ENCODE measurements around the gene TTBK1.

The TTBK1 gene

GRCh38 chr6:43290905-43291355 lies 47.6 kb downstream of the TTBK1 start:
- Histone ChIP-seq H3K4me1 (peaks cover 20 to 33% (median 32%) of the 10 kb centered on the region in 10 experiments), H3K4me3 (no peak overlapping the region), H3K9ac (no peak overlapping the region), H4K20me1 (no peaks in the 10 kb centered on the region), H3K4me2 (no peak overlapping the region), H3K27me3 (peaks cover 1 to 8% (median 3%) of the 10 kb centered on the region in 11 experiments; a peak in 19 of 22 replicates), H3K36me3 (no peaks in the 10 kb centered on the region), H3K9me3 (replicated peaks in 1 of 11) (no peaks in the 10 kb centered on the region), H3K27ac (no peak overlapping the region)
- no peak for TF ChIP-seq Cebpa-rat (IDR thresholded peaks at IDR 0.05)

GRCh38 chr6:43291708-43292107 lies 48.4 kb downstream of the TTBK1 start:
- H3K27me3 ChIP-seq, result 0 out of 22 replicates have a peak, but pooled peaks cover 0 to under 1% (median 0%) of the 10 kb centered on the region in 11 experiments
- no peaks in the 10 kb centered on the region for H3K9me3 ChIP-seq (replicated peaks in 1 of 11)
- H3K36me3 ChIP-seq, result no peaks in the 10 kb centered on the region
- H4K20me1 ChIP-seq, result no peaks in the 10 kb centered on the region
- no peak overlapping the region for H3K4me3 ChIP-seq
- H3K4me1 ChIP-seq, result peaks cover 12 to 25% (median 24%) of the 10 kb centered on the region in 10 experiments
- TF ChIP-seq Cebpa-rat (IDR thresholded peaks at IDR 0.05), result no peak
- H3K9ac ChIP-seq, result no peak overlapping the region
- H3K4me2 ChIP-seq, result no peak overlapping the region
- H3K27ac ChIP-seq, result no peak overlapping the region

GRCh38 chr6:43292341-43292740 lies 49.1 kb downstream of the TTBK1 start:
- no peak for TF ChIP-seq Cebpa-rat (IDR thresholded peaks at IDR 0.05)
- no peak overlapping the region for H3K4me3 ChIP-seq
- H3K9me3 ChIP-seq (replicated peaks in 1 of 11), result no peaks in the 10 kb centered on the region
- H3K36me3 ChIP-seq, result no peaks in the 10 kb centered on the region
- H3K27ac ChIP-seq, result no peak overlapping the region
- H4K20me1 ChIP-seq, result no peaks in the 10 kb centered on the region
- no peaks in the 10 kb centered on the region for H3K27me3 ChIP-seq
- no peak overlapping the region for H3K4me2 ChIP-seq
- H3K9ac ChIP-seq, result no peak overlapping the region
- peaks cover 6 to 19% (median 18%) of the 10 kb centered on the region in 10 experiments for H3K4me1 ChIP-seq

GRCh38 chr6:43292763-43293318 lies 49.6 kb downstream of the TTBK1 start:
- Histone ChIP-seq H3K4me1 (peaks cover under 1 to 14% (median 13%) of the 10 kb centered on the region in 10 experiments; a peak in 18 of 20 replicates), H4K20me1 (no peaks in the 10 kb centered on the region), H3K9me3 (replicated peaks in 1 of 11) (no peaks in the 10 kb centered on the region), H3K9ac (no peak overlapping the region), H3K27me3 (no peaks in the 10 kb centered on the region), H3K4me3 (no peak overlapping the region), H3K27ac (no peak overlapping the region), H3K36me3 (no peaks in the 10 kb centered on the region), H3K4me2 (no peak overlapping the region)
- no peak for TF ChIP-seq Cebpa-rat (IDR thresholded peaks at IDR 0.05)

- Histone ChIP-seq H3K4me2 (no peak overlapping the region), H3K4me3 (no peak overlapping the region), H3K27ac (no peak overlapping the region), H3K4me1 (peaks cover 0 to 6% (median 4%) of the 10 kb centered on the region in 10 experiments; a peak in 12 of 20 replicates), H4K20me1 (no peaks in the 10 kb centered on the region), H3K9me3 (replicated peaks in 1 of 11) (no peaks in the 10 kb centered on the region), H3K36me3 (no peaks in the 10 kb centered on the region), H3K9ac (no peak overlapping the region), H3K27me3 (no peaks in the 10 kb centered on the region)
- no peak for TF ChIP-seq Cebpa-rat (IDR thresholded peaks at IDR 0.05)
Observed at GRCh38 chr6:43293698-43294097, 50.4 kb downstream of the TTBK1 start.

- no peaks in the 10 kb centered on the region for H3K27me3 ChIP-seq
- no peaks in the 10 kb centered on the region for H4K20me1 ChIP-seq
- no peak overlapping the region for H3K27ac ChIP-seq
- H3K9me3 ChIP-seq (replicated peaks in 1 of 11), result no peaks in the 10 kb centered on the region
- peaks cover 0 to 1% (median 0%) of the 10 kb centered on the region in 10 experiments; a peak in 4 of 20 replicates for H3K4me1 ChIP-seq
- H3K4me2 ChIP-seq, result no peak overlapping the region
- H3K36me3 ChIP-seq, result no peaks in the 10 kb centered on the region
- no peak for TF ChIP-seq Cebpa-rat (IDR thresholded peaks at IDR 0.05)
- no peak overlapping the region for H3K9ac ChIP-seq
- H3K4me3 ChIP-seq, result no peak overlapping the region
Observed at GRCh38 chr6:43294536-43294935, 51.3 kb downstream of the TTBK1 start.

GRCh38 chr6:43295456-43295855 lies 52.2 kb downstream of the TTBK1 start:
- H3K27ac ChIP-seq, result no peak overlapping the region
- no peaks in the 10 kb centered on the region for H3K36me3 ChIP-seq
- no peak overlapping the region for H3K4me3 ChIP-seq
- H4K20me1 ChIP-seq, result no peaks in the 10 kb centered on the region
- H3K4me1 ChIP-seq, result peaks cover 0 to 10% (median 2%) of the 10 kb centered on the region in 10 experiments; a peak in 5 of 20 replicates
- no peak overlapping the region for H3K4me2 ChIP-seq
- no peaks in the 10 kb centered on the region for H3K27me3 ChIP-seq
- no peaks in the 10 kb centered on the region for H3K9me3 ChIP-seq (replicated peaks in 1 of 11)
- H3K9ac ChIP-seq, result no peak overlapping the region
- no peak for TF ChIP-seq Cebpa-rat (IDR thresholded peaks at IDR 0.05)

GRCh38 chr6:43296780-43297497 lies 53.7 kb downstream of the TTBK1 start:
- no peaks in the 10 kb centered on the region for H3K27me3 ChIP-seq
- H3K4me1 ChIP-seq, result peaks cover 0 to 10% (median 2%) of the 10 kb centered on the region in 10 experiments; a peak in 5 of 20 replicates
- H3K9me3 ChIP-seq (replicated peaks in 1 of 11), result no peaks in the 10 kb centered on the region
- H3K27ac ChIP-seq, result no peak overlapping the region
- H3K9ac ChIP-seq, result no peak overlapping the region
- no peak overlapping the region for H3K4me3 ChIP-seq
- no peak for TF ChIP-seq Cebpa-rat (IDR thresholded peaks at IDR 0.05)
- H3K4me2 ChIP-seq, result no peak overlapping the region
- H3K36me3 ChIP-seq, result no peaks in the 10 kb centered on the region
- no peaks in the 10 kb centered on the region for H4K20me1 ChIP-seq

- H3K9ac ChIP-seq, result no peak within 1 kb of the TSS
- no peaks in the 10 kb centered on the region for H4K20me1 ChIP-seq
- no peak within 1 kb of the TSS for H3K27ac ChIP-seq
- H3K4me2 ChIP-seq, result no peak within 1 kb of the TSS; a peak in 1 of 22 replicates
- H3K36me3 ChIP-seq, result no peaks in the 10 kb centered on the region
- H3K4me1 ChIP-seq, result peaks cover 0 to 10% (median 2%) of the 10 kb centered on the region in 10 experiments; a peak in 5 of 20 replicates
- no peak for TF ChIP-seq Cebpa-rat (IDR thresholded peaks at IDR 0.05)
- no peaks in the 10 kb centered on the region for H3K9me3 ChIP-seq (replicated peaks in 1 of 11)
- no peak within 1 kb of the TSS for H3K4me3 ChIP-seq
- no peaks in the 10 kb centered on the region for H3K27me3 ChIP-seq
Observed at GRCh38 chr6:43297644-43298564, 54.6 kb downstream of the TTBK1 start, which contains the start of gene SLC22A7. Gene SLC22A7 (plus strand): TSS chr6:43298260. CDS start chr6:43298359, 99 bp downstream.

All from BLaER1 treated with 17β-estradiol and CSF1 and Interleukin-3, amounts not matched to agents 10 nM and 100 nM (cell line).